Skeletal muscle satellite cell (primary cell): ENCODE data around the gene GUCY2D.

Experiments used
- H3K27me3 ChIP-seq: 2 replicates; pipeline ENCODE4 v1.7.0; 2013; ENCODE audit warnings: low read length; ENCODE audit not compliant: control insufficient read depth, insufficient read depth
- H3K36me3 ChIP-seq: 2 replicates; pipeline ENCODE4 v1.7.0; 2013; ENCODE audit warnings: mild to moderate bottlenecking, control low read depth, low read length; ENCODE audit not compliant: insufficient read depth
- H3K4me1 ChIP-seq: 2 replicates; pipeline ENCODE4 v1.7.0; 2013; ENCODE audit warnings: low read length; ENCODE audit not compliant: control insufficient read depth, insufficient read depth
- H3K4me2 ChIP-seq: 2 replicates; pipeline ENCODE4 v1.7.0; 2013; ENCODE audit warnings: mild to moderate bottlenecking, low read length
- H3K4me3 ChIP-seq: 2 replicates; pipeline ENCODE4 v1.7.0; 2013; ENCODE audit warnings: low read length
- H3K9ac ChIP-seq: 2 replicates; pipeline ENCODE4 v1.7.0; 2013; ENCODE audit warnings: mild to moderate bottlenecking, low read depth, low read length, moderate library complexity
- H3K9me3 ChIP-seq: replicated peaks from 2 replicates; pipeline ENCODE4 v1.7.0; 2013; ENCODE audit warnings: mild to moderate bottlenecking, control low read depth, low read length

The GUCY2D gene

GRCh38 chr17:8012045-8012580 is 9.7 kb downstream of the GUCY2D start:
- no peaks in the 10 kb centered on the region for H3K9me3 ChIP-seq
- H3K4me2 ChIP-seq = no peak overlapping the region
- no peak overlapping the region for H3K4me3 ChIP-seq
- H3K27me3 ChIP-seq = peaks cover 51% of the 10 kb centered on the region
- peaks cover 9% of the 10 kb centered on the region for H3K4me1 ChIP-seq
- no peaks in the 10 kb centered on the region for H3K36me3 ChIP-seq
- H3K9ac ChIP-seq = no peak overlapping the region

- H3K9ac ChIP-seq = no peak overlapping the region
- H3K27me3 ChIP-seq = peaks cover 51% of the 10 kb centered on the region
- H3K9me3 ChIP-seq = no peaks in the 10 kb centered on the region
- H3K4me1 ChIP-seq = peaks cover 14% of the 10 kb centered on the region
- H3K36me3 ChIP-seq = no peaks in the 10 kb centered on the region
- H3K4me2 ChIP-seq = no peak overlapping the region
- no peak overlapping the region for H3K4me3 ChIP-seq
Observed at GRCh38 chr17:8012996-8013640, 10.7 kb downstream of the GUCY2D start.

GRCh38 chr17:8013731-8014557 is 11.5 kb downstream of the GUCY2D start:
- peaks cover 15% of the 10 kb centered on the region for H3K4me1 ChIP-seq
- H3K9me3 ChIP-seq = no peaks in the 10 kb centered on the region
- H3K4me3 ChIP-seq = no peak overlapping the region
- H3K36me3 ChIP-seq = no peaks in the 10 kb centered on the region
- no peak overlapping the region for H3K4me2 ChIP-seq
- no peak overlapping the region for H3K9ac ChIP-seq
- H3K27me3 ChIP-seq = peaks cover 48% of the 10 kb centered on the region

- no peaks in the 10 kb centered on the region for H3K9me3 ChIP-seq
- peaks cover 20% of the 10 kb centered on the region for H3K4me1 ChIP-seq
- no peak overlapping the region for H3K4me3 ChIP-seq
- H3K27me3 ChIP-seq = peaks cover 47% of the 10 kb centered on the region
- no peak overlapping the region for H3K9ac ChIP-seq
- no peaks in the 10 kb centered on the region for H3K36me3 ChIP-seq
- H3K4me2 ChIP-seq = no peak overlapping the region
Observed at GRCh38 chr17:8014558-8014850, 12.1 kb downstream of the GUCY2D start.

- Histone ChIP-seq H3K27me3 (peaks cover 44% of the 10 kb centered on the region), H3K4me1 (peaks cover 26% of the 10 kb centered on the region), H3K9ac (no peak overlapping the region), H3K9me3 (no peaks in the 10 kb centered on the region), H3K4me3 (no peak overlapping the region), H3K36me3 (no peaks in the 10 kb centered on the region), H3K4me2 (peak overlapping the region; percentile 63)
Observed at GRCh38 chr17:8015236-8015956, 13.0 kb downstream of the GUCY2D start.

GRCh38 chr17:8015957-8016631 is 13.7 kb downstream of the GUCY2D start:
- H3K4me3 ChIP-seq = peak overlapping the region; percentile 58
- peaks cover 44% of the 10 kb centered on the region for H3K27me3 ChIP-seq
- no peaks in the 10 kb centered on the region for H3K9me3 ChIP-seq
- H3K4me2 ChIP-seq = peak overlapping the region; percentile 63
- no peak overlapping the region for H3K9ac ChIP-seq
- H3K36me3 ChIP-seq = no peaks in the 10 kb centered on the region
- H3K4me1 ChIP-seq = peaks cover 26% of the 10 kb centered on the region

GRCh38 chr17:8016632-8017424 is 14.4 kb downstream of the GUCY2D start:
- H3K9me3 ChIP-seq = no peaks in the 10 kb centered on the region
- no peaks in the 10 kb centered on the region for H3K36me3 ChIP-seq
- H3K4me2 ChIP-seq = peak overlapping the region; percentile 63
- peak overlapping the region; percentile 58 for H3K4me3 ChIP-seq
- peaks cover 37% of the 10 kb centered on the region for H3K27me3 ChIP-seq
- peaks cover 26% of the 10 kb centered on the region for H3K4me1 ChIP-seq
- no peak overlapping the region for H3K9ac ChIP-seq

GRCh38 chr17:8018436-8018835 is 16.0 kb downstream of the GUCY2D start:
- no peak overlapping the region for H3K4me2 ChIP-seq
- H3K4me3 ChIP-seq = no peak overlapping the region
- H3K9me3 ChIP-seq = no peaks in the 10 kb centered on the region
- H3K9ac ChIP-seq = no peak overlapping the region
- peaks cover 32% of the 10 kb centered on the region for H3K4me1 ChIP-seq
- H3K27me3 ChIP-seq = peaks cover 27% of the 10 kb centered on the region
- no peaks in the 10 kb centered on the region for H3K36me3 ChIP-seq

- Histone ChIP-seq H3K4me3 (no peak overlapping the region), H3K9ac (no peak overlapping the region), H3K4me2 (peak overlapping the region; percentile 57), H3K4me1 (peaks cover 32% of the 10 kb centered on the region), H3K27me3 (peaks cover 19% of the 10 kb centered on the region), H3K36me3 (no peaks in the 10 kb centered on the region), H3K9me3 (no peaks in the 10 kb centered on the region)
Observed at GRCh38 chr17:8019166-8019565, 16.8 kb downstream of the GUCY2D start.

GRCh38 chr17:8019665-8020650 is 17.5 kb downstream of the GUCY2D start:
- H3K4me1 ChIP-seq = peaks cover 32% of the 10 kb centered on the region
- H3K9ac ChIP-seq = no peak overlapping the region
- peaks cover 13% of the 10 kb centered on the region for H3K27me3 ChIP-seq
- no peaks in the 10 kb centered on the region for H3K36me3 ChIP-seq
- H3K4me2 ChIP-seq = peak overlapping the region; percentile 57
- no peaks in the 10 kb centered on the region for H3K9me3 ChIP-seq
- H3K4me3 ChIP-seq = no peak overlapping the region
